Renal pelvis (tissue), 4 donors: Measurements from ENCODE around the gene KRTAP4-4. TPM values are rescaled to one million over a fixed set of nuclear protein-coding genes. Genes with fewer than 3 reads are reported as not detected.

Experiments
- DNase-seq: peaks from one replicate; pipeline ENCODE4 v3.0.0-alpha.2; 2013
- polyA plus RNA-seq, 3 donors: library from polyadenylated mRNA; unstranded; fragments of 120-200 nt; gene quantifications; one replicate each; pipeline ENCODE4 v1.2.1, GENCODE V29; 2013; ENCODE audit not compliant: insufficient read length in 3 of 3

Gene KRTAP4-4
- polyA plus RNA-seq, 3 donors = not detected

- DNase-seq = no peak
Measured at GRCh38 chr17:41111151-41111885, 49.2 kb downstream of the KRTAP4-4 start.

Other genes starting within 250 kb of the KRTAP4-4 start
- under 1 TPM; 0.71 to 1.00 (median 0.91) TPM for gene KRT23, start 223.1 kb downstream of the KRTAP4-4 start, polyA plus RNA-seq
- gene KRT39, start 193.8 kb downstream of the KRTAP4-4 start, polyA plus RNA-seq = not detected
- gene KRT40, start 176.4 kb downstream of the KRTAP4-4 start, polyA plus RNA-seq = under 1 TPM in 1 of 3 donors, not detected in 2; 0.12 TPM
- not detected for gene KRTAP3-3, start 166.6 kb downstream of the KRTAP4-4 start, polyA plus RNA-seq
- not detected for gene KRTAP3-2, start 160.8 kb downstream of the KRTAP4-4 start, polyA plus RNA-seq
- not detected for gene KRTAP3-1, start 151.6 kb downstream of the KRTAP4-4 start, polyA plus RNA-seq
- not detected for gene KRTAP1-5, start 133.5 kb downstream of the KRTAP4-4 start, polyA plus RNA-seq
- not detected for gene KRTAP1-4, start 130.6 kb downstream of the KRTAP4-4 start, polyA plus RNA-seq
- gene KRTAP1-3, start 125.9 kb downstream of the KRTAP4-4 start, polyA plus RNA-seq = not detected
- gene KRTAP1-1, start 119.3 kb downstream of the KRTAP4-4 start, polyA plus RNA-seq = not detected
- not detected for gene KRTAP2-1, start 113.4 kb downstream of the KRTAP4-4 start, polyA plus RNA-seq
- gene KRTAP2-2, start 105.5 kb downstream of the KRTAP4-4 start, polyA plus RNA-seq = not detected
- gene KRTAP2-3, start 100.6 kb downstream of the KRTAP4-4 start, polyA plus RNA-seq = not detected
- gene KRTAP2-4, start 94.9 kb downstream of the KRTAP4-4 start, polyA plus RNA-seq = not detected
- not detected for gene KRTAP4-7, start 76.6 kb downstream of the KRTAP4-4 start, polyA plus RNA-seq
- not detected for gene KRTAP4-8, start 62.6 kb downstream of the KRTAP4-4 start, polyA plus RNA-seq
- gene KRTAP4-16, start 58.5 kb downstream of the KRTAP4-4 start, polyA plus RNA-seq = not detected
- gene KRTAP4-9, start 55.4 kb downstream of the KRTAP4-4 start, polyA plus RNA-seq = not detected
- gene KRTAP4-11, start 42.4 kb downstream of the KRTAP4-4 start, polyA plus RNA-seq = not detected
- not detected for gene KRTAP4-12, start 36.6 kb downstream of the KRTAP4-4 start, polyA plus RNA-seq
- gene KRTAP4-6, start 20.2 kb downstream of the KRTAP4-4 start, polyA plus RNA-seq = not detected
- gene KRTAP4-5, start 10.9 kb downstream of the KRTAP4-4 start, polyA plus RNA-seq = not detected
- gene KRTAP4-3, start 7.5 kb upstream of the KRTAP4-4 start, polyA plus RNA-seq = not detected
- gene KRTAP4-2, start 17.5 kb upstream of the KRTAP4-4 start, polyA plus RNA-seq = not detected
- gene KRTAP4-1, start 24.2 kb upstream of the KRTAP4-4 start, polyA plus RNA-seq = not detected
- gene KRTAP9-1, start 29.1 kb upstream of the KRTAP4-4 start, polyA plus RNA-seq = not detected
- gene KRTAP9-2, start 65.9 kb upstream of the KRTAP4-4 start, polyA plus RNA-seq = not detected
- gene KRTAP9-3, start 71.7 kb upstream of the KRTAP4-4 start, polyA plus RNA-seq = not detected
- gene KRTAP9-8, start 77.3 kb upstream of the KRTAP4-4 start, polyA plus RNA-seq = not detected
- gene KRTAP9-4, start 88.9 kb upstream of the KRTAP4-4 start, polyA plus RNA-seq = not detected
- gene KRTAP9-9, start 94.6 kb upstream of the KRTAP4-4 start, polyA plus RNA-seq = not detected
- gene KRTAP9-6, start 104.6 kb upstream of the KRTAP4-4 start, polyA plus RNA-seq = under 1 TPM in 2 of 3 donors, not detected in 1; 0.09 to 0.22 TPM
- not detected for gene KRTAP9-7, start 115.0 kb upstream of the KRTAP4-4 start, polyA plus RNA-seq
- gene KRTAP29-1, start 142.1 kb upstream of the KRTAP4-4 start, polyA plus RNA-seq = not detected
- gene KRTAP16-1, start 148.6 kb upstream of the KRTAP4-4 start, polyA plus RNA-seq = not detected
- not detected for gene KRTAP17-1, start 155.0 kb upstream of the KRTAP4-4 start, polyA plus RNA-seq
- gene KRT33A, start 190.1 kb upstream of the KRTAP4-4 start, polyA plus RNA-seq = under 1 TPM in 1 of 3 donors, not detected in 2; 0.18 TPM
- not detected for gene KRT33B, start 209.1 kb upstream of the KRTAP4-4 start, polyA plus RNA-seq
- gene KRT34, start 221.6 kb upstream of the KRTAP4-4 start, polyA plus RNA-seq = not detected
- not detected for gene KRT31, start 236.9 kb upstream of the KRTAP4-4 start, polyA plus RNA-seq